ENCODE data around the gene CD84. TPM values are rescaled to one million over a fixed set of nuclear protein-coding genes. Genes with fewer than 3 reads are reported as not detected.
"Not testable (repeated sequence)": the region's sequence is repeated elsewhere in the genome, so short reads cannot be mapped to it uniquely, and the experiment has no call there.

The CD84 gene
- total RNA-seq, result 1.6 TPM

- FAIRE-seq, result no peak
- DNase-seq (ENCODE audit: low spot score in 2 of 2), result no peak
Measured at GRCh38 chr1:160579216-160579701, at the start of gene CD84. CD84 (minus strand) TSS chr1:160579496; CDS start chr1:160579437, 59 bp downstream.

- no peak for FAIRE-seq
Measured at GRCh38 chr1:160628799-160629263, 49.5 kb upstream of the CD84 start.

GRCh38 chr1:160627677-160628289, 48.5 kb upstream of the CD84 start:
- FAIRE-seq; DNase-seq (ENCODE audit: low spot score in 2 of 2): not testable (repeated sequence)

More at GRCh38 chr1:160628799-160629263, 49.5 kb upstream of the CD84 start:
- no peak for DNase-seq (ENCODE audit: low spot score in 2 of 2)

GRCh38 chr1:160626509-160627342, 47.4 kb upstream of the CD84 start:
- FAIRE-seq, result no peak

GRCh38 chr1:160625725-160626498, 46.6 kb upstream of the CD84 start:
- DNase-seq (ENCODE audit: low spot score in 2 of 2), result no peak
- FAIRE-seq, result no peak

More at GRCh38 chr1:160626509-160627342, 47.4 kb upstream of the CD84 start:
- DNase-seq (ENCODE audit: low spot score in 2 of 2), result no peak

- FAIRE-seq, result no peak
- no peak for DNase-seq (ENCODE audit: low spot score in 2 of 2)
Measured at GRCh38 chr1:160625321-160625720, 46.0 kb upstream of the CD84 start.

- no peak for FAIRE-seq
Measured at GRCh38 chr1:160624464-160624863, 45.2 kb upstream of the CD84 start.

GRCh38 chr1:160623862-160624261, 44.6 kb upstream of the CD84 start:
- no peak for DNase-seq (ENCODE audit: low spot score in 2 of 2)
- no peak for FAIRE-seq

More at GRCh38 chr1:160624464-160624863, 45.2 kb upstream of the CD84 start:
- DNase-seq (ENCODE audit: low spot score in 2 of 2), result no peak

GRCh38 chr1:160623227-160623633, 43.9 kb upstream of the CD84 start:
- DNase-seq (ENCODE audit: low spot score in 2 of 2) (no peak), FAIRE-seq (no peak)

GRCh38 chr1:160622501-160623226, 43.4 kb upstream of the CD84 start:
- DNase-seq (ENCODE audit: low spot score in 2 of 2) (no peak), FAIRE-seq (no peak)

- no peak for DNase-seq (ENCODE audit: low spot score in 2 of 2)
- no peak for FAIRE-seq
Measured at GRCh38 chr1:160621633-160622413, 42.5 kb upstream of the CD84 start.

GRCh38 chr1:160620942-160621632, 41.8 kb upstream of the CD84 start:
- FAIRE-seq (no peak), DNase-seq (ENCODE audit: low spot score in 2 of 2) (no peak)

GRCh38 chr1:160619742-160620277, 40.5 kb upstream of the CD84 start:
- DNase-seq (ENCODE audit: low spot score in 2 of 2) (no peak), FAIRE-seq (no peak)

GRCh38 chr1:160618763-160619274, 39.5 kb upstream of the CD84 start:
- no peak for DNase-seq (ENCODE audit: low spot score in 2 of 2)
- no peak for FAIRE-seq

GRCh38 chr1:160618327-160618726, 39.0 kb upstream of the CD84 start:
- FAIRE-seq (no peak), DNase-seq (ENCODE audit: low spot score in 2 of 2) (no peak)

GRCh38 chr1:160615660-160616059, 36.4 kb upstream of the CD84 start:
- DNase-seq (ENCODE audit: low spot score in 2 of 2) (no peak), FAIRE-seq (no peak)

- FAIRE-seq (no peak), DNase-seq (ENCODE audit: low spot score in 2 of 2) (no peak)
Measured at GRCh38 chr1:160614410-160614809, 35.1 kb upstream of the CD84 start.

GRCh38 chr1:160612613-160613218, 33.4 kb upstream of the CD84 start:
- FAIRE-seq, result no peak

More at GRCh38 chr1:160612613-160613218, 33.4 kb upstream of the CD84 start:
- DNase-seq (ENCODE audit: low spot score in 2 of 2), result no peak
